GM11168 (cell line): ENCODE measurements around the gene WNT2B.

ENCODE experiments used
- in situ Hi-C: fragments of 300-500 bp; cut with MboI; formaldehyde crosslinking; loops from one replicate; pipeline ENCODE4 v1.12.0; 2022; ENCODE audit warnings: low sequenced_read_pairs; ENCODE audit not compliant: unreplicated experiment

WNT2B gene

DNA sequence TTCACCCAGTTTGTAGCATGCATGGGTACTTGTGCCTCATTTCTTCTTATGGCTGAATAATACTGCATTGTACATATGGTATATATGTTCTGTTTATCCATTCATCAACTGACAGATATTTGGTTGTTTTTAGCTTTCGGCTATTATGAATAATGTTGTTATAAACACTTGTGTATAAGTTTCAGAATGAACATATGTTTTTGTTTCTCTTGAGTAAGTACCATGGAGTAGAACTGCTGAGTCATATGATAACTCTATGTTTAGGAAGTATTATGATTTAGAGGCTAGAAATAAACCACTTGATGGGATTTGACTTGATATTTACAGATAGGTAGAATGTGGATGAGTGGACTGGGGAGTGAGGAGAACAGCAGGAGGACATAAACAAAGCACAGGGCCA lies 48.6 kb downstream of the WNT2B start:
- in situ Hi-C loops, result no loop called here

DNA sequence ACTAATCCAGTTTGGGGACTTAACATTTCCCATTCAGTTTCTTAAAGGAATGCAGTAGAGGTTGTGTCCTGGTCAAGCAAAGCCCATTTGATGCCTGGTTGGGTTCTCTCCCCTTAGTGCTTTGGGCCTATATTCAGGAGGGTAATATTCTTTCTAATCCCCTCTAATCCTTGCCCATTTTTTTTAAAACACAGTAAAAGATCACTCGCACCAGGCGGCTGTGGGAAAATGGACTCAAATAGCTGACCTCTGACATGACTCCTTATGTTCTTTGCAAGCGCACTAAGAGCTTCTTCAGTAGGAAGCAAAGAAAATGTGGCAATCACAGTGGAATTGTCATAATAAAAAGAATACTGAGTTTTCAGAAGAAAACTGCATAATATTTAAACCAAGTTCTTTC lies 49.9 kb downstream of the WNT2B start:
- in situ Hi-C loops, result no loop called here

DNA sequence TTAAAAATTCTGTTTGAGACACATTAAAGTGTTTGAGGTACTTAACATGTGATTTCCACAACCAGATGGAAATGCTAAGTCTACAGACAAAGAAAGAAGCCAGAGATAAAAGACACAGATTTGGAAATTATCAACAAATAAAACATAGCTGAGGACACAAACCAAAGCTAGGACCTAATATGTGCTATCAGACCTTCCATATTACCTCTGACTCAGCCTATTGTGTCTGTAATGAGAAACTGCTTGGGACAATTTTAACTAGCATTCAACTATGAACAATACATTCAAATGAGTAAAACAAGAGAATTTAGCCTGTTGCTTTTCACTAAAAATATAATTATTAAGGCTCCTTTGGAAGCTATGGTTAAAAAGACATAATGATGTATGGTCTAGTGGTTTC lies 54.6 kb downstream of the WNT2B start:
- in situ Hi-C loops, result no loop called here

DNA sequence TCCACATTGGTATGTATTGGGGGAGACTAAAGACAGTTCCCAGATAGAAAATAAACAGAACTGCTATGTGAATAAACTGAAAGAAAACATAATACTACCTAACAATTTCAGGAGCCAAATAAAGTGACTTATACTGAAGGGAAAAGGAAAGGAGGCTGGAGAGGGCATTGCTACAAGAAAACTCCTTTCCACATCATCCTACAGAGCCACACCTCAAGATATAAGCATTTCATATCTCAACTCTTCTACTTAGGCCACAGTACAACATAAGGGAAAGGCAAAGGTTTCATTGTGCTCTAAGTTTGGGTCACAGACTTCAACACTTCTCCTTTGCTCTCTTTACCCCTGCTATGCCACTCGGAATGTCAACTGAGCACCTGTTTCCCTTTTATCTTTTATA lies 55.3 kb downstream of the WNT2B start:
- in situ Hi-C loops, result no loop called here

DNA sequence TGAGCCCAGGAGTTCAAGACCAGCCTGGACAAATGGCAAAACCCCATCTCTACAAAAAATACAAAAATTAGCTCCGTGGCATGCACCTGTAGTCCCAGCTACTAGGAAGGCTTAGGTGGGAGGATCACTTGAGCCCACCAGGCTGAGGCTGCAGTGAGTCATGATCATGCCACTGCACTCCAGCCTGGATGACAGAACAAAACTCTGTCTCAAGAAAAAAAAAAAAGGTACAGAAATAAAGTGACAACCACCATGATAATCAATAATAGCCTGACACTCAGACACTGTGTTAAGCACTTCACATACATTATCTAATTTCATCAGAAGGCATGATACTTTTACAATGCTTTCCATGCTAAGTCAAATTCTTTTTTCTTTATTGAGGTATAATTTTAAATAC lies 57.0 kb downstream of the WNT2B start:
- in situ Hi-C loops, result no loop called here

DNA sequence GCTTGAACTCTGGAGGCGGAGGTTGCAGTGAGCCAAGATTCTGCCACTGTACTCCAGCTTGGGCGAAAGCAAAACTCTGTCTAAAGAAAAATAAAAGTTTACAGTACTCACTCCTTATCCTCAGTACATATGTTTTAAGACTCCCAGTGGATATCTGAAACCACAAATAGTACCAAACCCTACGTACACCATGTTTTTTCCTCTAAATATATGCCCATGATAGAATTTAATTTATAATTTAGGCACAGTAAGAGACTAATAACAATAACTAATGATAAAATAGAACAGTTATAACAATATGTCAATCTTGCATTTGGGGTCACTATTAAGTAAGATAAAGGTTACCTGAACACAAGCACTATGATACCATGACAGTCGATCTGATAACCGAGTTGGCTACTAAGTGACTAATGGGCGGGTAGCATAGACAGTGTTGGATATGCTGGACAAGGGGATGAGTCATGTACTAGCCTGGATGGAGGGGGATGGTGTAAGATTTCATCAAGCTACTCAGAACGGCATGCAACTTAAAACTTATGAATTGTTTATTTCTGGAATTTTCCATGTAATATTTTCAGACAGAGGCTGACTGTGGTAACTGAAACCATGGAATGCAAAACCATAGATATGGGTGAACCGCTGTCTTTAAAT lies 66.5 kb downstream of the WNT2B start:
- in situ Hi-C loops, result no loop called here

DNA sequence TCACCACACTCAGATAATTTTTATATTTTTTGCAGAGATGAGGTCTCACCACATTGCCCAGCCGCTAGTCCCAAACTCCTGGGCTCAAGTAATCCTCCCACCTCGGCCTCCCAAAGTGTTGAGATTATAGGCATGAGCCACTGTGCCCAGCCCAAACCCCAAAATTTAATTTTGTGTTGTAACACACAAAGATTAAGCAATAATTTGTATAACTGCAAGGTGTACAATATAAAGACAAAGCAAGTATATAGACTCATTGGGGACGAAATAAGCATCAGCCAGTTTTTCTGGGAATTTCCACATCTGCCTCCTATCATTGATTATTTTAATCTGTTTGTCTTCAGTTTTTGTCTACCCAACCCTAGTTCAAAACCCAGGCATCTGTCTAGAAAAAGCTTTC lies 67.5 kb downstream of the WNT2B start:
- in situ Hi-C loops, result no loop called here
